DOHH2 (cell line): Measurements from ENCODE around the gene FOXN4.

ENCODE experiments used
- H3F3A ChIP-seq: fragments of 200-600 bp; sonication (generic), shearing (Covaris generic); 2 replicates; pipeline ENCODE4 v1.6.0; 2016; ENCODE audit warnings: antibody characterized with exemption, mild to moderate bottlenecking; ENCODE audit not compliant: control insufficient read depth, insufficient read depth
- H3K27ac ChIP-seq: fragments of 200-600 bp; sonication (generic); 2 replicates; pipeline ENCODE4 v1.5.1; 2014; ENCODE audit warnings: low read depth, mild to moderate bottlenecking, low read length, moderate library complexity
- H3K27me3 ChIP-seq: fragments of 200-600 bp; sonication (generic); 2 replicates; pipeline ENCODE4 v1.6.1; 2014; ENCODE audit warnings: mild to moderate bottlenecking, low read length, mixed read lengths; ENCODE audit not compliant: control insufficient read depth
- H3K36me3 ChIP-seq: fragments of 200-600 bp; sonication (generic); 2 replicates; pipeline ENCODE4 v1.6.1; 2014; ENCODE audit warnings: mild to moderate bottlenecking, low read length, moderate library complexity, mixed read lengths; ENCODE audit not compliant: control insufficient read depth
- H3K4me1 ChIP-seq: fragments of 200-600 bp; sonication (generic); 2 replicates; pipeline ENCODE4 v1.6.1; 2014; ENCODE audit warnings: mild to moderate bottlenecking, low read length, mixed read lengths; ENCODE audit not compliant: control insufficient read depth
- H3K4me2 ChIP-seq: fragments of 200-600 bp; sonication (generic); 2 replicates; pipeline ENCODE4 v1.6.0; 2014; ENCODE audit warnings: mild to moderate bottlenecking, low read length, moderate library complexity
- H3K4me3 ChIP-seq: fragments of 200-600 bp; sonication (generic); 2 replicates; pipeline ENCODE4 v1.5.1; 2014; ENCODE audit warnings: mild to moderate bottlenecking, low read length, mixed read lengths
- H3K79me2 ChIP-seq: fragments of 200-600 bp; sonication (generic); 2 replicates; pipeline ENCODE4 v1.6.1; 2014; ENCODE audit warnings: mild to moderate bottlenecking, low read length, mixed read lengths; ENCODE audit not compliant: control insufficient read depth
- H3K9me2 ChIP-seq: fragments of 200-600 bp; sonication (generic); replicated peaks from 2 replicates; pipeline ENCODE4 v1.6.1; 2014; ENCODE audit warnings: mild to moderate bottlenecking, low read length, mixed read lengths; ENCODE audit not compliant: control insufficient read depth
- H3K9me3 ChIP-seq: fragments of 200-600 bp; sonication (generic); 2 replicates; pipeline ENCODE4 v1.6.1; 2014; ENCODE audit warnings: antibody characterized with exemption, low read length, mixed read lengths; ENCODE audit not compliant: control insufficient read depth, insufficient read depth
- H4K20me1 ChIP-seq: fragments of 200-600 bp; sonication (generic); 2 replicates; pipeline ENCODE4 v1.6.0; 2014; ENCODE audit warnings: low read depth, mild to moderate bottlenecking, antibody characterized with exemption, low read length, moderate library complexity; ENCODE audit not compliant: control insufficient read depth, insufficient read depth
- EZH2phosphoT487 ChIP-seq: fragments of 200-600 bp; sonication (generic); IDR thresholded peaks from 2 replicates; pipeline ENCODE4 v1.6.1; 2017; ENCODE audit warnings: borderline replicate concordance, mild to moderate bottlenecking, antibody characterized with exemption, low read length, moderate library complexity, mixed read lengths
- TF ChIP-seq, protein P1 (sequence below): fragments of 200-600 bp; sonication (generic); IDR thresholded peaks from one replicate; pipeline ENCODE4 v1.5.1; 2014; ENCODE audit warnings: antibody characterized with exemption, mild to moderate bottlenecking, low read depth, low read length; ENCODE audit not compliant: poor library complexity, severe bottlenecking

The FOXN4 gene

DNA sequence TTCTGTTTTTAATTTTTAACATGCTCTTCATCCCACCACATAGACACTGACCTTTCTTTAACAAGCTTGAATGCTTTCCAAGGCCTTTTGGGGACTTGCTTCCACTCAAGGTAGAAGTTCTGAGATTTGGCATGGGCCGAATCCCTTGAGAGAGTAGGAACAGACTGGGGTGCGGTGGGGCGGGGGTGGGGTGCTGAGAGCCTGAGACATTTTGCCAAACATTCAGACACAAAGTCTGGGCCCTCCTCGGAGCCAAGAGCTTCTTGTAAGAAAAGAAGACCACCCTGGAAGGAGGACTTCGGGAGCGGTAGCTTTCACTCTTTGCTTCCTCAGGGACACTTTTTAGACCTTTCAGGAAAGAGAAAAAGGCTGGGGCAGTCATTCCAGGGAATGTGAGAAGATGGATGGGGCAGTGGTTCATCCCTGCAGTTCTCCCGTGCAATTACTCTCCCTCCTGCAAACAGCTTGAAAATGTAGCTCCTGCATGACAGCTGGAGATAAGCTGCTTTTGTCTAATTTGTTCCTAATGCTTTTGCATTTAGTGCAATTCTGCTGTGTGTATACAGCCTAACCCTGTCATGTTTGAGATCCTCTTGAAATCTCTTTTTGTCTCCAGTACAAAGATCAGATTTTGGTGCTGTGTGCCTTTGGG, 22.3 kb upstream of the FOXN4 start:
- H3K4me3 ChIP-seq, result no peak overlapping the region
- no peak overlapping the region for H3K27ac ChIP-seq
- no peaks in the 10 kb centered on the region for H4K20me1 ChIP-seq
- no peaks in the 10 kb centered on the region for H3K36me3 ChIP-seq
- H3F3A ChIP-seq, result no peaks in the 10 kb centered on the region
- no peak overlapping the region for H3K4me2 ChIP-seq
- H3K79me2 ChIP-seq, result no peaks in the 10 kb centered on the region
- TF ChIP-seq, protein P1, sequence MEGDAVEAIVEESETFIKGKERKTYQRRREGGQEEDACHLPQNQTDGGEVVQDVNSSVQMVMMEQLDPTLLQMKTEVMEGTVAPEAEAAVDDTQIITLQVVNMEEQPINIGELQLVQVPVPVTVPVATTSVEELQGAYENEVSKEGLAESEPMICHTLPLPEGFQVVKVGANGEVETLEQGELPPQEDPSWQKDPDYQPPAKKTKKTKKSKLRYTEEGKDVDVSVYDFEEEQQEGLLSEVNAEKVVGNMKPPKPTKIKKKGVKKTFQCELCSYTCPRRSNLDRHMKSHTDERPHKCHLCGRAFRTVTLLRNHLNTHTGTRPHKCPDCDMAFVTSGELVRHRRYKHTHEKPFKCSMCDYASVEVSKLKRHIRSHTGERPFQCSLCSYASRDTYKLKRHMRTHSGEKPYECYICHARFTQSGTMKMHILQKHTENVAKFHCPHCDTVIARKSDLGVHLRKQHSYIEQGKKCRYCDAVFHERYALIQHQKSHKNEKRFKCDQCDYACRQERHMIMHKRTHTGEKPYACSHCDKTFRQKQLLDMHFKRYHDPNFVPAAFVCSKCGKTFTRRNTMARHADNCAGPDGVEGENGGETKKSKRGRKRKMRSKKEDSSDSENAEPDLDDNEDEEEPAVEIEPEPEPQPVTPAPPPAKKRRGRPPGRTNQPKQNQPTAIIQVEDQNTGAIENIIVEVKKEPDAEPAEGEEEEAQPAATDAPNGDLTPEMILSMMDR, result no peak
- no peak for TF ChIP-seq EZH2phosphoT487
- H3K9me3 ChIP-seq, result no peaks in the 10 kb centered on the region
- H3K27me3 ChIP-seq, result peaks cover 5% of the 10 kb centered on the region; the same call in 1 of the 2 replicates
- H3K9me2 ChIP-seq, result no peaks in the 10 kb centered on the region
- H3K4me1 ChIP-seq, result no peaks in the 10 kb centered on the region

DNA sequence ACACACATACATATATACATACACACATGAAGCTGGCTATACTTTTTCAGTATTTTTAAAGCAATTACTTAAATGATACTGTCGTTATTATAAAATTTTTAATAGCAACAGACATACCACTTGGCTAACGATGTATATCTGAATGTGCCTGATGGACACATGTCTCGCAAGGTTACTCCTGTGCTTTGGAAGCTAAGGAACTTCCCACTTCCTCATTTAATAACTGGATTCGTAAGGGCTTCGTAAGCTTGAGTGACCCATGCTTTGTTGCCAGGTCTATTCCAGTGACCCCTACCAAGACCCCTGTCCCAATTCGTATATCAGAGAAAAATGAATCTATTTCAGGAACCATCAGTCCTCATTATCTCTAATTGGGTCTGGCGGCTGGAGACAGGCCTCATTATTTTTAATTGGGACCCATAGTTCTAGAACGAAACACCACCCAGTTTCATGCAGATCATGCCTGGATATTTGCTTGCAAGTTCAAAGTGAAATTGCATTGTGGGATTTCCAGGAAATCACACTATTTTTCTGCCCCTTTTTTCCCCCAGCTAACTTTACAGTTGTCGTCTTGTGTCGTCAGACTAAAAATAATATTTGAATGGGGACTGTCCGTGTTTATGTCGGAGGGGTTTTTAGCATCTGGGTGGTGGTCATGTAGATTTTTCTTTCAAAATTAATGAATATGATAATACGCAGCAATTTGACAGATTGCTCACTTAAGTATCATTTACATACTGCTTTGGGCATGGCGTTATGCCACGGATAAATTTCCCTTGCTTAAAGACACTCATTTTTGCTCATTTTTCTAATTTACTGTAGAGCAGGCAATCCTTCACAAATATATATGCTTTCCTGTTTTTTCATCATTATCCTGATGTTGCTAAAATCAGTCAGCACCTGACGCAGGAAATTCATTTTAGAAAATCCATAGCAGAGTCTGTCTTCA, 21.5 kb upstream of the FOXN4 start:
- H3K4me1 ChIP-seq, result no peaks in the 10 kb centered on the region
- H4K20me1 ChIP-seq, result no peaks in the 10 kb centered on the region
- no peaks in the 10 kb centered on the region for H3K9me2 ChIP-seq
- no peak overlapping the region for H3K27ac ChIP-seq
- H3K4me3 ChIP-seq, result no peak overlapping the region
- no peaks in the 10 kb centered on the region for H3K36me3 ChIP-seq
- H3K4me2 ChIP-seq, result no peak overlapping the region
- H3K27me3 ChIP-seq, result peaks cover 9% of the 10 kb centered on the region
- H3F3A ChIP-seq, result no peaks in the 10 kb centered on the region
- TF ChIP-seq, protein P1, result no peak
- no peak for TF ChIP-seq EZH2phosphoT487
- no peaks in the 10 kb centered on the region for H3K9me3 ChIP-seq
- H3K79me2 ChIP-seq, result no peaks in the 10 kb centered on the region

DNA sequence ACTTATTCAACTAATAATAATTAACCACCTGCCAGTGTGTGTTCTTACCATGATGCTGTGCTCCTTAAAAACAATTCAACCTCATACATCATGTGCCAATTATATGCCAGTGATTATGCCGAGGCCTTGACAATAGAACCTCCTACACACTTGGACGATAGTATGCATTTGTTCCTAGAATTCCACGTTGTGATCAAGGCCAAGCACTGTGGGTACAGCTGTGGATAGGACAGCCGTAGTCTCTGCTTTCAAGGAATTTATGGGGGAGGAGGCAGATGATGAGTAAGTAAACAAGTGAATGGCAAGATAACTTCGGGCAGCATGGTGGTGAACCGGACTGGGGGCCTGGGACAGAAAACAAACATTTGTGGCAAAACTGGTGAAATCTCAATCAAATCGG, 20.6 kb upstream of the FOXN4 start:
- H3K9me2 ChIP-seq, result no peaks in the 10 kb centered on the region
- H3K4me2 ChIP-seq, result no peak overlapping the region
- TF ChIP-seq EZH2phosphoT487, result no peak
- TF ChIP-seq, protein P1, result no peak
- H3K27me3 ChIP-seq, result peaks cover 9% of the 10 kb centered on the region
- H3K4me3 ChIP-seq, result no peak overlapping the region
- no peaks in the 10 kb centered on the region for H3K9me3 ChIP-seq
- H3K27ac ChIP-seq, result no peak overlapping the region
- no peaks in the 10 kb centered on the region for H3K36me3 ChIP-seq
- no peaks in the 10 kb centered on the region for H3F3A ChIP-seq
- no peaks in the 10 kb centered on the region for H3K79me2 ChIP-seq
- no peaks in the 10 kb centered on the region for H3K4me1 ChIP-seq
- no peaks in the 10 kb centered on the region for H4K20me1 ChIP-seq
